GM12891 (cell line): ENCODE measurements around the gene ZNF81.
"Not testable (repeated sequence)": the region's sequence is repeated elsewhere in the genome, so short reads cannot be mapped to it uniquely, and the experiment has no call there.

Source experiments
- DNase-seq: peaks from one replicate; pipeline ENCODE4 v3.0.0; 2011; ENCODE audit warnings: low spot score; ENCODE audit not compliant: insufficient read length
- FAIRE-seq: peaks from 2 replicates; lab custom pipeline; 2011; peaks lifted over from hg19 to GRCh38; lab: Jason Lieb, UNC
- PAX5 ChIP-seq: IDR thresholded peaks from 2 replicates; pipeline ENCODE4 v1.6.1; 2011; ENCODE audit warnings: low read length, moderate library complexity, mild to moderate bottlenecking; ENCODE audit not compliant: insufficient read depth, severe bottlenecking
- POLR2A ChIP-seq: IDR thresholded peaks from 2 replicates; pipeline ENCODE4 v1.6.1; 2011; ENCODE audit warnings: low read depth, low read length, control low read depth
- POLR2AphosphoS5 ChIP-seq: IDR thresholded peaks from 2 replicates; pipeline ENCODE4 v1.6.1; 2011; ENCODE audit warnings: low read depth, low read length, control low read depth
- POU2F2 ChIP-seq: IDR thresholded peaks from 2 replicates; pipeline ENCODE4 v1.6.1; 2011; ENCODE audit warnings: low read depth, mild to moderate bottlenecking, control low read depth, low read length, moderate library complexity
- SPI1 ChIP-seq: IDR thresholded peaks from 2 replicates; pipeline ENCODE4 v1.6.1; 2011; ENCODE audit warnings: low read depth, low read length, control low read depth
- TAF1 ChIP-seq: IDR thresholded peaks from 2 replicates; pipeline ENCODE4 v1.6.1; 2011; ENCODE audit warnings: low read depth, low read length, control low read depth

Gene ZNF81

GRCh38 chrX:47933946-47934345, 97.2 kb downstream of the ZNF81 start:
- DNase-seq (no peak), FAIRE-seq (no peak)
- TF ChIP-seq SPI1 (no peak), POLR2AphosphoS5 (no peak), POU2F2 (no peak), POLR2A (no peak), PAX5 (no peak)

- DNase-seq (no peak), FAIRE-seq (peak; percentile 80)
- TF ChIP-seq PAX5 (no peak), POU2F2 (no peak), POLR2A (no peak), POLR2AphosphoS5 (no peak), TAF1 (no peak), SPI1 (no peak)
These were observed 99.7 kb downstream of the ZNF81 start for GRCh38 chrX:47936224-47936939.

DNA sequence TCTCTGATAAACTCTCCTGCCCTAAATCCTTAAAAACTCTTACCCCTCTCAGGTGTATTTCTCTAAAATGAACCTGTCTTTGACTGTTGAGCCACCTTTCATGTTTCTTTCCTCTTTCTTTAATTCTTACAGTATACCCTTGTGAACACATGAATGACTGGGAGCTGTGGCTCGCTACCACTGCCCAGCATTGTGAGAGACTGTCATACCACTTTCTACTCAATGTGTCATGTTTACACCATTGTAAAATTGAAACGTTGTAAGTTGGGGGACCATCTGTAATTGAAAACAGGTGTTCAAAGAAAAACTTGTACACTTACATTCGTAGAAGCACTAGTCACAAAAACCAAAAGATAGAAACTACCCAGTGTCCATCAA, 100.2 kb downstream of the ZNF81 start:
- FAIRE-seq, result no peak
- DNase-seq, result no peak
- no peak for TF ChIP-seq TAF1
- no peak for TF ChIP-seq POU2F2
- no peak for TF ChIP-seq POLR2A
- TF ChIP-seq POLR2AphosphoS5, result no peak
- no peak for TF ChIP-seq PAX5
- no peak for TF ChIP-seq SPI1

GRCh38 chrX:47940448-47940847, 103.7 kb downstream of the ZNF81 start:
- FAIRE-seq (no peak), DNase-seq (no peak)
- TF ChIP-seq SPI1, result no peak
- TF ChIP-seq PAX5, result no peak
- no peak for TF ChIP-seq TAF1
- no peak for TF ChIP-seq POU2F2
- no peak for TF ChIP-seq POLR2A
- TF ChIP-seq POLR2AphosphoS5, result no peak

- no peak for FAIRE-seq
- TF ChIP-seq TAF1, result no peak
- no peak for TF ChIP-seq SPI1
- no peak for TF ChIP-seq PAX5
- TF ChIP-seq POLR2AphosphoS5, result no peak
- no peak for TF ChIP-seq POLR2A
- TF ChIP-seq POU2F2, result no peak
These were observed 104.7 kb downstream of the ZNF81 start for GRCh38 chrX:47941423-47941822.

GRCh38 chrX:47955295-47955694, 118.6 kb downstream of the ZNF81 start:
- not testable (repeated sequence) for DNase-seq, FAIRE-seq

More at GRCh38 chrX:47941423-47941822, 104.7 kb downstream of the ZNF81 start:
- DNase-seq, result no peak

GRCh38 chrX:47956016-47956415, 119.3 kb downstream of the ZNF81 start:
- FAIRE-seq (no peak), DNase-seq (no peak)
- no peak for TF ChIP-seq TAF1

GRCh38 chrX:47958206-47958605, 121.5 kb downstream of the ZNF81 start:
- not testable (repeated sequence) for DNase-seq, FAIRE-seq

DNA sequence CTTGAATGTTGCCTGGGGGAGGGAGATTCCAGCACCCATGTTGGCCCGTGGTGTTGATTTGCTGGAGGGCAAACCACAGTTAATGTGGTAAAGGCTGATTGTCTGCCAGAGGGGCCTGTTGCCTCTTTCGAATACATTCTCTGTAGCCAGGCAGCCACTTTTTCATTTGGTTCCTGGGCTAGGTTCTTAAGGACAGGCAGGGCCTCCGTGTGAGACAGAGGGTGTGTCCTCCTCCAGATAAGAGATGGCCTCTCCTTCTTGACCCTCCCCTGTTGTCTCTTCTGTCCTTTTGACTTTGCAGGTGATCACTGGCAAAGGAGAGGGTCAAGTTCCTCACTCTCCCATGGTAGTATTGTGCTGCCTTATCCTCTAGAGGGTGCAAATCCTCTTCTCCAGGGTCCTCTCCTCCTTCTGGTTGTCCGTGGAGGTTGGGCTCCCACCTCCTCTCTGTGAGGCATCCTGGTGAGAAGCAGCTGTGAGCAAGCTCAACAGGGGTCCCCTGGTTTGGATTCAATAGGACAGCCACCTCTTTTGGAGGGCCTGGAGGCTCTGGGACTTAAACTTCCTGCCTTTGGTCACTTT, 122.2 kb downstream of the ZNF81 start:
- DNase-seq, result no peak
- TF ChIP-seq POLR2AphosphoS5 (no peak), POU2F2 (no peak), TAF1 (no peak)
- peak; percentile 58 for FAIRE-seq

GRCh38 chrX:47960406-47960805, 123.7 kb downstream of the ZNF81 start:
- TF ChIP-seq POU2F2, result no peak
- TF ChIP-seq POLR2AphosphoS5, result no peak
- no peak for TF ChIP-seq TAF1
- no peak for TF ChIP-seq PAX5
- TF ChIP-seq SPI1, result no peak
- TF ChIP-seq POLR2A, result no peak
- peak; percentile 57 for FAIRE-seq
- DNase-seq, result no peak

DNA sequence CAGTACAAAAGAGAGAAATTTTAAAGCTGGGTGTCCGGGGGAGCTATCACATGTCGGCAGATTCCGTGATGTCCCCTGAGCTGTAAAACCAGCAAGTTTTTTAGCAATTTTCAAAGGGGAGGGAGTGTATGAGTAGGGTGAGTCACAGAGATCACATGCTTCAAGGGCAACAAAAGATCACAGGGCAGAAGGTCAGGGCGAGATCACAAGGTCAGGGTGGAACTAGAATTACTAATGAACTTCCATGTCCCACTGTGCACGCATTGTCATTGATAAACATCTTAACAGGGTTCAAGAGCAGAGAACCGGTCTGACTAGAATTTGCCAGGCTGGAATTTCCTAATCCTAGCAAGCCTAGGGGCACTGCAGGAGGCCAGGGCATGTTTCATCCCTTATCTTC, 125.1 kb downstream of the ZNF81 start:
- DNase-seq, result not testable (repeated sequence)
- peak; percentile 33 for FAIRE-seq

DNA sequence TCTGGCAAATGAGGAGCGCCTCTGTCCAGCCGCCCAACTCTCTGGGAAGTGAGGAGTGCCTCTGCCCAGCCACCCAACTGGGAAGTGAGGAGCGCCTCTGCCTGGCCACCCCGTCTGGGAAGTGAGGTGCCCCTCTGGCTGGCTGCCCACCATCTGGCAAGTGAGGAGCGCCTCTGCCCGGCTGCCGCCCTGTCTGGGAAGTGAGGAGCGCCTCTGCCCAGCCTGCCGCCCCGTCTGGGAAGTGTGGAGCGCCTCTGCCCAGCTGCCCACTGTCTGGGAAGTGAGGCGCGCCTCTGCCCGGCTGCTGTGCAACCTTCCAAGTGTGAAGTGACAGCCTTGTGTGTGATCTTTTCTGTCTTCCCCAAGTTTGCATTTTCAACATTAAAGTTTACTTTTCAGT, 128.8 kb downstream of the ZNF81 start:
- not testable (repeated sequence) for DNase-seq, FAIRE-seq
